Hematopoietic multipotent progenitor cell treated with erythropoietin and hydrocortisone succinate and interleukin-3 and kit ligand, for 15 days (in vitro differentiated cells): ENCODE measurements around the gene ASPN.

Source experiments
- DNase-seq: peaks from one replicate; pipeline ENCODE4 v3.0.0-alpha.2; 2015; ENCODE audit warnings: low spot score

ASPN gene

GRCh38 chr9:92482329-92482728 lies at the start of gene ASPN:
Gene ASPN, minus strand, starts transcription at chr9:92482506.
- DNase-seq = no peak

DNA sequence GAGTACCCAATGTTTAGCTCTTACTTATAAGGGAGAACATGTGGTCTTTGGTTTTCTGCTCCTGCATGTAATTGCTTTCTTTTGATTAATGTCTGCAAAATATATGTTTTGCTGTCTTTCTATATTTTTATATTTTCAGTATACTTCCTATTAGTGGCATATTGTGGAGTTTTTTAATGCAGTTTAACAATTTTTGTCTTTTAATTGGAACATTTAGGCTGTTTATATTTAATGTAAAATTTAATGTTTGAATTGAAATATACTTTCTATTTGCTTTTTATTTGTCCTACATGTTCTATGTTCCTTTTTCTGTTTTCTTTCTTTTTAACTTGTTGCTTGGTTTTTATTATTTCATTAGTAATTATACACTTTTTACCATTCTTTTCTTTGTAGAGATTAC lies 48.6 kb upstream of the ASPN start:
- no peak for DNase-seq

DNA sequence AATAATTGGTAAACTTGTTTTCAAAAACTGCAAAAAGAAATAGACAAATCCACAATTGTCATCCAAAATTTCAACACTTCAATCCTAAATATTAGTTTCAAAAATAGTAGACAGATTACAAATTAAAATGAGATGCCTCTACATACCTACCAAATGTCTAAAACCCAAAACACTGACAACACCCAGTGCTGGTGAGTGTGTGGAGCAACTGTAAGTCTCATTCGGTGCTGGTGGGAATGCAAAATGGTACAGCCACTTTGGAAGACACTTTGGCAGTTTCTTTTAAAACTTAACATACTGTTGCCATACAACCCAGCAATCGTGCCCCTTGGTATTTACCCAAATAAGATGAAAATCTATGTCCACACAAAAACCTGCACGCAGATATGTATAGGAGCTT lies 46.8 kb upstream of the ASPN start:
- DNase-seq = no peak

DNA sequence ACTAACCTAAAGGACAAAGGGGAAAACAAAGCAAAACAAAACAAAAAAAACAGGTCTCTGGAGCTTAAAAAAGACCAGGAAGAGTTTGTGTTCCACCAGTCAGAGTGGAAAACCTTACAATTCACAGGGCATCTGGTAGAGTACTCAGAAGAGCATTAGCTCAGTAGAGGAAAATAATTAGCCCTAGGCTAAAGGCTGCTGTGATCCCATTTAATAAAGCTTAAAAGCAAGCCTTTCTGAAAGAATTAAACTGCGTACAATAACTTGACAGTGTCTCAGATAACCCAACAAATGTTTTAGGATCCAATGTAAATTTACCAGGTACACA lies 46.2 kb upstream of the ASPN start:
- no peak for DNase-seq

DNA sequence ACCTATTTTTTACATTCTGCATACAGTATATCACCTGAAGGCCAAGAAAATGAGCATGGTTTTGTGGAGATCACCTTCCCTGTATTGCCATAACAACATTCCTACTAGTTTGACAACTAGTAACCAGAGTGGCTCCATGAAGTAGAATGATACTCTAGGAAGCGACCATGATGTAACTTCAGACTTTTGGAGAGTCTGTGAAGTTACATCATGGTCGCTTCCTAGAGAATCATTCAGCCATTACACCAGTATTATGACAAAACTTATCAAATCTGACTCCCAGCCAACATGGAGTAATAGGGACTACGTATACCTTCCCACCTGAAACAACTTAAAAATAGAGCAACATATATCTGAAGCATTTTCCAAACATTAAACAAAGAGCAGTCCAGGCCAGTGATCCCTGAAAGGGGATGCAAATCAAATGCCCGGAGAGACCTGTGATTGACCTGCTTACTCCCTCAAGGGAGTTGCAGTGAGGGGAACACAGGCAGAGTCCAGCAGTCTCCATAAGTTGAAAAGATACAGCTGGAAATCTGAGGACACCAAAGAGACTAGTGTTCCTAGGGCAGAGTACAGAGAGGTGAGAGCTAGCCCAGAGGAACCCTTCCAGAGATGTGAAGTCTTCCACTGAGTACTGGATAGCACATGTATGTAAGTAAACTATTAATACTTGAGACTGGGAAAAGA lies 45.7 kb upstream of the ASPN start:
- no peak for DNase-seq

- DNase-seq = no peak
These were observed 45.1 kb upstream of the ASPN start for GRCh38 chr9:92527291-92527828.

DNA sequence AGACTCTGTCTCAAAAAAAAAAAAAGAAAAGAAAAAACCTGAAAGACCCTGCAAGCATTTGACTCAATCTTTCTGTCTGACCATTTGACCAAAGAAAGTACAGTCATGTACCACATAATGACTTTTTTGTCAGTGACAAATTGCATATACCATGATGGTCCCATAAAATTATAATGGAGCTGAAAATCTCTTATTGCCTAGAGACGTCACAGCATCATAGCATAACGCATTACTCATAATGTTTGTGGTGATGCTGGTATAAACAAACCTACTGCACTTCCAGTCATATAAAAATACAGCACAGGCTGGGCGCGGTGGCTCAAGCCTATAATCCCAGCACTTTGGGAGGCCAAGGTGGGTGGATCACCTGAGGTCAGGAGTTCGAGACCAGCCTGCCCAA lies 43.0 kb upstream of the ASPN start:
- DNase-seq = no peak

DNA sequence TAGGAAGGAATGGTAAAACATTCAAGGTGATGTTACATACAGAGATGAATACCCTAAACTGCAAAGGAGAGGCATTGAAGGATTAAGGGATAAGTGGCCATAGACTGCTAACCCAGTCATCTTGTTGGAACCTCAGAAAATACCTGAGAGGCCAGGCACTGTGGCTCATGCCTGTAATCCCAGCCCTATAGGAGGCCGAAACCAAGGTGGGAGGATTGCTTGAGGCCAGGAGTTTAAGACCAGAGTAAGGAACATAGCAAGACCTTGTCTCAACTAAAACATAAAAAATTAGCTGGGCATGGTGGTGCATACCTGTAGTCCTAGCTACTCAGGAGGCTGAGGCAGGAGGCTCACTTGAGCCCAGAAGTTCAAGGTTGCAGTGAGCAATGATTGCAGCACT lies 42.6 kb upstream of the ASPN start:
- no peak for DNase-seq

DNA sequence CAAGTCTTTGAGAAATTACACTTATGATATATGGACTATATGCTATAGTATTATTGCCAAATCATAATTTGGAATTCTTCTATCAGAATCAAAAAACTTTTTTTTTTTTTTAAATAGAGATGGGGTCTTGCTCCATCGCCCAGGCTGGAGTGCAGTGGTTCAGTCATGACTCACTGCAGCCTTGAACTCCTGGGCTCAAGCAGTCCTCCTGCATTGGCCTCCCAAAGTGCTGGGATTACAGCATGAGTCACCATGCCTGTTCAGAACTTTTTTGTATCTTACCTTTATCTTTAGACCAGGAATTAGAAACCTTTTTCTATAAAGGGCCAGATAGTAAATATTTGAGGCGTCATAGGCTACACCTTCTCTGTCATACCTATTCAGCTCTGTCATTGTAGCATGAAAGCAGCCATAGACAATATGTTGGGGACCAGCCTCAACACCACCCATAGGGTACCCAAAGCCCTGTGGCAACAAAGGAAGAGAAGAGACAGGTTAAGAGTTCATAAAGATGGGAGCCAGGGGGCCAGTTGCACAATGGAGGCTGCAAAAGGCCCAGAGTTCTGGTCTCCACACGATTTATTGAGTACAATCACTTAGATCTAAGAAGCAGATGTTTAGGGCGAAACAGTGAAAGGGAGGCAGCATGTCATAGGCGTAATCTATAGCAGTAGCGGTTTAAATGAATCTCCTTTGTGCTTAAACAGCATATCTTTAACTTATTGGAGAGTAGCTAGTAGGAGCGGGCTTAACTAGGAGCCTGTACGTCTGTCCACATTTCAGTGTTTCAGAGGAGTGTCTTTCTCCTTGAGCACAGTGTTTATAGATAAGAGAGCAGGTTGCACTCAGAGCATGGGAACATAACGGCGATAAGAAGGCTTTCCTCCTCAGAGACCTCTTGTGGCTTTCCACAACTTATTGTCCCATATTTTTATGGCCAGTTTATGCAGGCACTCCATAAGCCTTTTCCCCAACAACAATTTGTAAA lies 41.0 kb upstream of the ASPN start:
- no peak for DNase-seq

- no peak for DNase-seq
These were observed 38.5 kb upstream of the ASPN start for GRCh38 chr9:92520837-92521236.

DNA sequence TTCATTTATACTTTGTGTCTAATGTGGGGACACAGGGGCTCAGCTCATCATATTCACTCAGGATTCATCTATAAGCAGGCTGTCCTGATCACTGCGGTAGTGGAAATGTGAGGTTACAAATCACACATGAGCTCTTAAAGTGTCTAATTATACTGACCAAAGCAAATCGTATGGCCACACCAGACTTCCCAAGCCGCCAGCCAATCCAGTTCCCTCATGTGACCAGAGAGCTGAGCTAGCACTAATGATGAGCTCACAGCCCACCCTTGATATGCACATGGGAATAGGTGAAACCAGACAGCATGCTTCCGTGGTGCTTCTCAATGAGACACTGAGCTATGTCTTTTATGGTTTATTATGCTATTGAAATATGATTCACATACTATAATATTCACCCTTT lies 35.9 kb upstream of the ASPN start:
- no peak for DNase-seq

DNA sequence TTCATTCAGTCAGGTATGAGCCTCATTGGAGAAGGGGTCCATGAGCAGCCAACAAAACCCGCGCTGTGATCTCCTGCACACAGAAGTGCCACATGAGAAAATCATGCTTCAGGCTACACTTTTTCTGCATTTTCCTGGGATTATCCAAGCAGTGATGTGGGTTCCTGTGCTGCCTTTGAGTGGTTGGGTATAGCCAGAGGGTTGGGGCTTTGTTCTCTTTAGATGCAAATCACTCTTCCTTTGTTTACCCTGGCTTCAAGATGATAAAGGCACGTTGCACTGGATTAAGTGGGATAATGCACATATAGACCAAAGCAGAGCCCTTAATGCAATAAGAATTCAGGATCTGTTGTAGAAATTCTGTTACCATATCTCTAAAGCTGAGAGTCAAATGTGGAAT lies 34.7 kb upstream of the ASPN start:
- no peak for DNase-seq

DNA sequence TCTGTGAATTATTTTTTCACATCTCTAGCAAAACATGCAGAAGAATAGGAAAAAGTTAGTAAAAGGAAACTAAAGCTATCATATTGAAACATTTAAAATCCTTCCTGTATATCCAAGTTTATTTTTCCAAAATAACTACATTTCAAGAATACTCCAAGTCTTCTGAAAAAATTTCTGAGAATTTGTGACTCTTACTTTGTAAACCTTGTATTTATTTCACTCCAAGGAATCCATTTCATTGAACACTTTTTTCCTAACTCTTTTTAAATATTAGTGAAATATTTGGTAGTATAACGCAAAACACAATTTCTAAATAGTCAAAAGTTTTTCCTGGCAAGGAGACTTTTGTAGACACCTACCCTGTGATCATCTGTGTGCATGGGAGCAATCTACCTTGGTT lies 34.2 kb upstream of the ASPN start:
- DNase-seq = no peak

- no peak for DNase-seq
These were observed 32.3 kb upstream of the ASPN start for GRCh38 chr9:92514635-92515034.

- no peak for DNase-seq
These were observed 31.0 kb upstream of the ASPN start for GRCh38 chr9:92513349-92513748.

GRCh38 chr9:92512622-92513021 lies 30.3 kb upstream of the ASPN start:
- no peak for DNase-seq

DNA sequence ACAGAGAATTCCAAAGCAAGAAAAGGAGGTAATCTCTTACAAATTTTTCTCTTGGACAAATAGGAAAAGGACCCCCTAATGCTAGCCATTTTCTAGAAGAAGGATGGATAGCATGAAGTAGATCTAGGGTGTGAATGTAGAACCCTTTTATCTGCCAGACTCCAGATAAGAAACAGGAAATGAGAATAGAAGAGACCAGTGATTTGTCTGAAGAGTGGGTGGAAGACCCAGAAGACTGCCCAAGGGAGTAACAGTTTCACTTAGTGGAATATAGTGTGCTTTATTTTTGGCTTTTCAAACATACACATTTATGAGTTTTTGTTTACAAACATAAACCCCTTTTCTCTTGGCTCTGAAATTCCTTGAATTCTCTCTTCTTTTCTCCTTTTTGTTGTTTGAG lies 28.4 kb upstream of the ASPN start:
- DNase-seq = no peak

GRCh38 chr9:92509050-92509449 lies 26.7 kb upstream of the ASPN start:
- DNase-seq = no peak

GRCh38 chr9:92508018-92508820 lies 25.9 kb upstream of the ASPN start:
- no peak for DNase-seq

DNA sequence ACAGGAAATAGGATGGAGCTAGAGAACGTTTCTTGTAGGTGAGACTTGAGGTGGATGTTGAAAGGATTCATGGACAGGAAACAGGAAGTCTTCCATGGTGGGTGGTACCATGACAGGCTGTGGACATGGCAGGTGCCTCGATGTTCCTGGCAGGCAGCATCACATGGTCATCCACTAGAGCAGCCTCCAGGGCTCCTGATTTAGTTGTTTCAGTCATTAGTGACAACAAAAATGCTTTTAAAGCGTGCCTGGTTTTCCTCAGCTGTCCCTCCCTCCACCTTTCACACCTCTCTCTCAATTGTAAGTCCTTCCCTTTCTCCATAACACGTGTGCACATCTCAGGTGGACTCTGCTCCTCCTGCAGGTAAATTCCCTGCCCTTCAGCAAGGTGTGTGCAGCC lies 25.2 kb upstream of the ASPN start:
- DNase-seq = no peak

GRCh38 chr9:92507005-92507404 lies 24.7 kb upstream of the ASPN start:
- no peak for DNase-seq

DNA sequence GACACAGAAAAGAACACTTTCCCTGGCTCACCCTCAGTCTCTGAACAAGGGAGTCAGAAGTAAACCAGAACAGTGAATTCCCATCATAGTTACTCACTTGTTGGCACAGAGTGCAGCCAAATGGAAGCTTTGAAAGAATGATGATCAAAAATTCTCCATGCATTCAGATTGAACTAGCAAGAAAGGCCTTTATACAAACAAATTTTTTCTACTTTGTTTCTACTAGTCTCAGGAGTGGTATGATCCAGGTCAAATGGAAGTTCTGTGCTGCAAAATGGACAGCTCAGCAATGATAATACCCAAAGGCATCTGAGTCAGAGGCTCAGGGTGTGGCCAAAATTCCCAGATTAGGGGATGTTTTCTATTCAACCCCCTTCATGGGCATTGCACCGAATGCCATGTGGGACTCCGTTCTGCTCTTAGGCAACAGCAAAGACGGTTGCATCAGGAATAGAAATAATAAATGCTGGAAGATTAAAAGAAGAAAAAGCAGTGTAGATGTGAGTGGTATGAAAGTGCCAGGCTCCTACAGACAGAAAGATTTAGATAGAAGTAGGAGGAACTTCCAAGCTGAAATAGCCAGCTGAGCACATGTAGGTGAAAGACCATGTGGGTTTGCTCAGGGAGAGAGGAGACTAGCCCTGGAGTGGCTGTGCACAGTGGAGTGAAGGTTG lies 24.0 kb upstream of the ASPN start:
- DNase-seq = no peak
